Activated effector memory CD4-positive, alpha-beta T cell treated with anti-CD3 and anti-CD28 coated beads, Interleukin-2, amount 50 U/mL, for 16 hours (primary cell): Measurements from ENCODE around the gene ACOT13.
"Not testable (repeated sequence)": the region's sequence is repeated elsewhere in the genome, so short reads cannot be mapped to it uniquely, and the experiment has no call there.

Experiments used
- DNase-seq: peaks from one replicate; pipeline ENCODE4 v3.0.0-alpha.2; 2020

The ACOT13 gene

DNA sequence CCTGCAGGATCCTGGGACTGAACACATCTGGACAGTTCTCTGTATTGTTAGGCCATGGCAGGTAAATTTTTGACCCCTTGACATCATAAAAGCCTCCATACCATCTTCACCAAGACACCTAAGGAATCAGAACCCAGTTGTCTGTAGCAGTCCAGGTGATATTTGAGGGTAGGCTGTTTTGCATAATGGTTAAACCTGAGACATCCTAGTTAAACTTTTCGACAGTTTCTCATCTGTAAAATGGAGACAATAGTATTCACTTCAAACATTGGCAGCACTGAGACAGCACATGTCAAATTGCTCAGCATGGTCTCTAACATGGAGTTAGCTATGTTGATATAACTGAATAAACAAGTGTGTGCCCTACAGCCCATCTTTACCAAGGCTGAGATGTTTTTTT, 27.3 kb downstream of the ACOT13 start:
- DNase-seq: no peak

DNA sequence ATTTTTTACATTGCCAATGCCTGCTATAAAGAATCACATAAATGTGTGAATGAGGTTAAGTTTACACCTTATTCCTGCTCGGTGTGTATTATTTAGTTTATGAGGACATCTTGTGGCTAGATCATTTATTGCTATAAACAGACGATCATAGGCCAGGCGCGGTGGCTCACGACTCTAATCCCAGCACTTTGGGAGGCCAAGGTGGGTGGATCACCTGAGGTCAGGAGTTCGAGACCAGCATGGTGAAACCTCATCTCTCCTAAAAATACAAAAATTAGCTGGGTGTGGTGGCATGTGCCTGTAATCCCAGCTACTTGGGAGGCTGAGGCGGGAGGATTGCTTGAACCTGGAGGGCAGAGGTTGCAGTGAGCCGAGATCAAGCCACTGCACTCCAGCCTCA, 28.8 kb downstream of the ACOT13 start:
- DNase-seq: peak; percentile 74

DNA sequence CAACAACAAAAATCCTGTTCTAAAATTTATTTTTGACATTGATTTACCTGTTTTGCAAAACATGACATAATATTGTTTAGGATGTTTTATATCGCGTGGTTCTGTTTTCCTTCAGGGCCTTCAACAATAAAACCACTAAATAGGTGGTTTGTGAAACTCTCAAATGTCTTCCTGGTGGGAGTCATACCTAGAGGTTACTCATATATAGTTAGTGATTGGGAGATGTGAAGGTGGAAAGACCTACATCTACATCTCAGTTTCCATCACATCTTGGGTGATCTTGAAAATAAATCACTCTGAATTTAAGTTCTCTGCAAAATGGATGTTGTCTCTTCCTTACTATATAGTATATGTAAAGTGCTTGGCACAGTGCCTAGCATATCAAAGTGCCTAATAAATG, 29.2 kb downstream of the ACOT13 start:
- DNase-seq: no peak

DNA sequence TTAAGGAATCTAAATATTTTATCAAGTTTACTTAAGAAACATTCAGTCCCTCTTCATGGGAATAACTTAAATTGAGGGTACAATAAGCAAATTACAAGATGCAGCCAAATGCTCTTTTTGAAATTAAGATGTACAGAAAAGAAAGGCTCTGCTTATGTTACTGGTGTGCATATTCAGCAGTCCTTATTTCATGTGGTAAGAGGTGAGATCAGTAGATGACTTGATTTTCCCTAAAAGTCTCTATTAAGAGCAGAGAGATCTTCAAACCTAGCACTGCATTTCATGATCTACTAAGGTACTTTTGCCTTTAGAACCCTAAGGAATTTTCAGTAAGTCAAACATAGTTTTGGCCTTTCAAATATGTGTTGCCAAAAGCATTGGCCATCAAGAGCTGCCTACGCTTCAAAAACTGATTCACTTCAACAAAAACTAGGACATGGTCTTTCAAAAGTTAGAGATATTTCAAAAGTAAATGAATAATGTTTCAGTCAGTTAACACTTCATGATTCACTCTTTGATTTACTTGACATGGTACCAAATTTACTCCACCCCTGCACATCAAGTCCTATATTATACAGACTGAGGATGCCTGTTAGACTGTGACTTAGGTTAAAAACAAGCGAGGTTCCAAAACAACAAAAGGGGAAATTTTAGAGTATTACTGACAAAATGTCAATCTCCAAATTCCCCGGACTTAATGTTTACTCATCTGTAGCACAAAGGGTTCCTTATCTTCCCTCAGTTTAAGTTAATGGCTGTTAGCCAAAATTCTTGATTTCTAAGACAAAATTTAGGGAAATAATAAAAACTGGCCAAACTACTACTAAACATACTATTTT, 32.9 kb downstream of the ACOT13 start:
- DNase-seq: no peak

DNA sequence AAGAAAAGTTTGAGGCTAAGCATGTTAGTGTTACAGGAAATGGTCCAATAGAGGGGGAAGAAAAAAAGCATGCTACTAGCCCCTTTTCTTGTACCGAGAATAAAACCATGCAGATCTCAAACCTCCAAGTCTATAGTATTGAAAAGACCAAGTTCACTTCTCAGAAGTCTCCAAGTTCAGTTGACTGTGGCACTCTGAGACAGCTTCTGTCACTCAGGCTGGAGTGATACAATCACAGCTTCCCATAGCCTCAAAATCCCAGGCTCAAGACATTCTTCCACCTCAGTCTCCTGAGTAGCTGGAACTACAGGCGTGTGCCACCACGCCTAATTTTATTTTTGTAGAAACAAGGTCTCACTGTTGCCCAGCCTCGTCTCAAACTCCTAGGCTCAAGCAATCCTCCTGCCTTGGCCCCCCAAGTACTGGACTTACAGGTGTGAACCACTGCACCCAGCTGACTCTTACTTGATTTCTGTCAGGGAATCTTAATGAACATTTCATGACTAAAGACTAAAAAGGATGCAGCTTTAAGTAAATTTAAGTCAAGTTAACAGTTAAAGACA, 35.9 kb downstream of the ACOT13 start:
- no peak for DNase-seq

DNA sequence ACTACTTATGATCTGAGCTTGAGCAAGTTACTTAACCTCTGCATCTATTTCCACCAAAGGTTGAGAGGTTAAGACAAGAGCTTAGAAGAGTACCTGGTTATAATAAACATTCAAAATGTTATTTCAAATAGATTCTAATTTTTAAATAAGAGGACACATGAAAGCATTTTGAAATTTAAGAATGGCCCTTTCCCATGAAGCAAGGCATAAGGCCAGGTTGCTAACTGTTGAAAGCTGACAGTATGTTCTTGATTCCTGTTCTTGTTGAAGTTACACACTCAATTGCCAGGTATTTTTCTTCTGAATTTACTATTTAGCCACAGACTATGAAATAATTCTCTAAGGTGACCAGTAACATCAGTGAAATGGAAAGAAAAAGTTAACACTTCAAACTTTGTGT, 37.6 kb downstream of the ACOT13 start:
- no peak for DNase-seq

DNA sequence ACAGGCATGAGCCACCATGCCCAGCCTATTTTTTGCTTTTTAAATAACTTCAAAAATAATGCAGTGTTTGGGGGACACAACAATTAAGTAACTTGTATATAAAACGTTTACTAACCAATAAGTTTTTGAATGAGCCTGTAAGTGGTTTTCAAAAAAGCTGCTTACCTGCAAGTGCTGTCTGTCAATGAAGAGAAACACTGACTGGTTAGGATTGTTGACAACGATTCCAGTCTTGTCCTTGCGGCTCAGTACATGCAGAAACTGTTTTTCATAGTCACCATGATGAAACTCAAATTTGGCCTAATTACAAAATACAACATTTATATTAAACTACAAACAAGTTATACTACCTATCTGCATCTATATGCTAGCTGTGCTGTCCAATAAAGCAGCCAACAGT, 41.7 kb downstream of the ACOT13 start:
- no peak for DNase-seq

DNA sequence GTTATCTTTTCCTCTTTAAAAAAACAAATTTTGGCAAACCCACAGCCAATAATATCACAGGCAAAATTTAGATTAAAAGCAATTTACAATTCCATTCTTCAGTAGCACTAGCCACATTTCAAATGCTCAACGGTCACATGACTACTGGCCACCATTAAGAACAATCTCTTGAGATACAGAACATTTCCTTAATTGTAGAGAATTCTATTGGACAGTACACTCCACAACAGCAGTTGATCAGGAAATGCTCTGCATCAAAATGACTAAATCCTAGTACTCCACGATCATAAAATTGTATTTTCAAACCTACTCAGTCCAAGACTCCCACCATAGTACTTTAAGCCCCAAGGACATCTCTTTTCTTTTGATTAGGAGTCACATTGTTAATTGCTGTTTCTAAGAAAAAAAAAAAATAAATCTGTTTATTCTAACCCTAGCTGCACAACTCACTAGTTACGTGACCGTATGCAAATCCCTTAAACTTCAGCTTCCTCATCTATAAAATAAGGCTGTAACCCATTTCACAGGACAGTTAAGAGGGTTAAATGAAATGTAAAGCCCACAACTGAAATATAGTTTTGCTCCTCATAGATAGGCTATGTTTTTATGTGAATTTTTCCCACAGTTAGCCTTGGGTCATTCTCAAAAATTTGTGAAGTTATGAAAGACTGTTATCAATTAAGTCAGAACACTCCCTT, 42.3 kb downstream of the ACOT13 start:
- DNase-seq: no peak

DNA sequence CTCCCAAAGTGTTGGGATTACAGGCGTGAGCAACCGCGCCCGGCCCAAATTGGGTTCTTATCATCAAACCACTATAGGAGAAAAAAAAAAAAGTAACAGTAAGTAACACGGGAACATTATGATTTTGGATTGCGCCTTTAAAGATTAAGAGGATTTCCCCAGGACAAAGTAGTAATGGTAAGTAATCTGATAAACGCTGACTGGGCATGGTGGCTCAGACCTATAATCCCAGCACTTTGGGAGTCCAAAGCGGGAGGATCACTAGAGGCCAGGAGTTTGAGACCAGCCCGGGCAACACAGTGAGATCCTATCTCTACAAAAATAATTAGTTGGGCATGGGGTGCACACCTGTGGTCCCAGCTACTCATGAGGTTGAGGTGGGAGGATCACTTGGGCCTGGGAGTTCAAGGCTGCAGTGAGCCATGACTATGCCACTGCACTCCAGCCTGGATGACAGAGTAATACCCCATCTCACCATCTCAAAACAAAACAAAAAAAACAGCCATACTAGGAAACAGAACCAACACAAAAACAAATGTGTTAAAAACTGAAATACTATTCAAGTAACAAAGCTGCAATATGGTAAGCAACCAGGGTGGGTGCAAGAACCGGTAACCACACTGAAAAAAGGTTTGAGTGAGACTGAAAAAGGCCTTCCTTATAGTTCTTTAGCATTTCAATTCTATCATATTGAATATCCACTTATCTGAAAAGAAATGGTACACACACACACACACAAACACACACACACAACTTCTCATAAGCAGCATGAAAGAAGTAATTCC, 43.8 kb downstream of the ACOT13 start:
- no peak for DNase-seq

DNA sequence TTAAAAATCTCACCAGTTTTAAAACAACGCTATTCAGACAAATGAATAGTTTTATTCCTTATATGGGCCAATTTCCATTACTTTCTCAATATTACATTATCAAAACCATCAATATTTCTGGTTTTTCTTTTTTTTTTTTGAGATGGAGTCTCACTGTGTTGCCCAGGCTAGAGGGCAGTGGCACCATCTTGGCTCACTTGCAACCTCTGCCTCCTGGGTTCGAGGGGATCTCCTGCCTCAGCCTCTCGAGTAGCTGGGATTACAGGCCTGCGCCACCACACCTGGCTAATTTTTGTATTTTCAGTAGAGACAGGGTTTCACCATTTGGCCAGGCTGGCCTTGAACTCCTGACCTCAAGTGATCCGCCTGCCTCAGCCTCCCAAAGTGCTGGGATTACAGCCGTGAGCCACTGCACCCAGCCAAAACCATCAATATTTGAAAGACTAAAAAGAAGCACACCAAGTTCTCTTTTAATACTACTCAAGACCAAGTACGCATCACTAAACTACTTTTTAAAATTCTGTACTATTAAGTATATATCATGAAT, 49.8 kb downstream of the ACOT13 start:
- DNase-seq: not testable (repeated sequence)

DNA sequence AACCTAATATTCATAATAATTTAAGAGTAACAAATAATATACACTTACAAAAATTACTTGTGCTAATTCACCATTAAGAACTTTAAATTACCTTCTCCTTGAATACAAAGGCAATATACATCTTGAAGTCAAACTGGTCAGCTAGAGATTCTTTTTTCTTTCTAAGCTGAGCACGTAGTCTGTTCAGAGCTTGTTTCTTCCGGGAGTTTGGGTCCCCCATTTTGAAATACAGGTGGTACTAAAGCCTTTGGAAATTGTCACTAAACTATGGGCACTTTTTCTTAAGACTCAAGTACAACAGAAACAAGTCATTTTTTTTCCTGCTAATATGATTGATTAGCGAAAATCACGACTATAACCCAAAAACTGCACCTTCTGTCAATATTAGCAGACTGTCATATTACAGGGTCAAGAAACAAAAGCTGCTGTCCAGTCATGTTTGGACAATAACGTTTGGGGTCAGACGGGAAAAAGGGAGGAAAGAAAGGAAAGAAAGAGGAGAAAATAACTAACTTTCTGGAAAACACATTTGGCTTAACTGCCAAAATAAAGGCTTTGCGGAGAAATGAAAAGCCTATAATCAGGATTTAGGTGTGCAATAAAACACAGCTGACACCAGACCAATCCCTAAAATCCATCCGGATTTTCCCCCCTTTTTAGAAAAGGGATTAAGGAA, 51.7 kb downstream of the ACOT13 start:
- DNase-seq: no peak

DNA sequence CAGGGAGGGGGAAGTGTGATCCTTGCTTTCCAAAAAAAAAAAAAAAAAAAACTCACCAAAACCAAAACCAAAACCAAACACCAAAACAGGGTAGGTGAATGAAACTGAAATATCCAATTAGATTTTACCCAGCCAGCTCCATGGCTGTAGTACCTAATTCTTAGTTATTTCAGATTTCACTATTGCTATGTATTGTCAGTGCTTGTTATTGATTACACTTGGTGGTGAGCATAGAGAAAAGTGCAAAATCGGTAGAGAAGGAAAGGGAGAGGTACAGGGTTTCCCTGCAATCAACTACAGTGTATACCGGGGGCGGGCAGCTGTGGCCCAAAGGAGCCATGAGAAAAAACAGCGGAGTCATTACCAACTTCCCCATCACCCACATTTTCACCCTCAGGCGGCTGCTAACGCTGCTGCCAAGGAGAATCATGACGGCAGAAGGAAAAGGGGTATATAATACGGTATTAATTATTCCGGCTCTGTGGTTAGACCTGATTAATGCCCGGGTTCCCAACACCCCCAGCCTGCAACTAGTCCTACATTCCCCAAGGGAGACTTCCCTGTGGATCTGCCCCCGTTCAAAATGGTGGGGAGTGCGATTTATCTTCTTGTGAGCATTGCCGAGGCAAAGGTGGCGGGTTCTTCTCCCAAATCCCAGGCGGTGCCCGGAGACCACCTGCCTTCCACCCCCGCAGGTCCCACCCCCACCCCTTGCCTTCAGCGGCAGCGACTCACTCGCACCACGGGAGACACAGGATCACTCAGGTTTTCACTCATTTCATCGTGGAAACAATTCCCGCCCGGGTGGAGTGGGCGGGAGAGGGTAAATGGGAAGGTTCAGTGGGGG, 52.5 kb downstream of the ACOT13 start, which contains the start of gene C6orf62:
C6orf62 (minus strand) TSS at position 30 of the 847 bp plus-strand sequence. CDS start 486 bp downstream, outside the sequence.
- DNase-seq: peak; percentile 84

DNA sequence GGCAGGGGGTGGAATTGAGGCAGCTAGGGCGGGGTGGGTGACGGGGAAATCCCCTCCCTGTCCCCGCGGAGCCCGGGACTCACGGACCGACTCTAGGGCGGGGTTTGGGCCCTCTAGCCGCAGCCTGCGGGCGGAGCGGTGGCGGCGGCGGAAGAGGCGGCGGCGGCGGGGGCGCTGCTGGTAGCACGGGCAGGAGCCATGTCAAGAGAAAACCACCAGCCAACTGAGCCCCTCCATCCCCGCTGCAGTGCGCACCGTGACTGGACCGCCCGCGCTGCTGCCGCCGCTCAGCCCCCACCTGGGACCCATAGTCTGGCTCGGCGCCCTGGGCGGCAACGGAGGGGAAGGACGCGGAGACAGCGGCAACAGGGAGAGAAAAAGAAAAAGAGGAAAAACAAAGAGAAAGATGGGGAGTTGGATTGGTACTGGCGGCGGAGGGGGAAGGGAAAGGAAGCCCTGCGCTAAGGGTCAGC, 53.3 kb downstream of the ACOT13 start:
- peak; percentile 93 for DNase-seq

DNA sequence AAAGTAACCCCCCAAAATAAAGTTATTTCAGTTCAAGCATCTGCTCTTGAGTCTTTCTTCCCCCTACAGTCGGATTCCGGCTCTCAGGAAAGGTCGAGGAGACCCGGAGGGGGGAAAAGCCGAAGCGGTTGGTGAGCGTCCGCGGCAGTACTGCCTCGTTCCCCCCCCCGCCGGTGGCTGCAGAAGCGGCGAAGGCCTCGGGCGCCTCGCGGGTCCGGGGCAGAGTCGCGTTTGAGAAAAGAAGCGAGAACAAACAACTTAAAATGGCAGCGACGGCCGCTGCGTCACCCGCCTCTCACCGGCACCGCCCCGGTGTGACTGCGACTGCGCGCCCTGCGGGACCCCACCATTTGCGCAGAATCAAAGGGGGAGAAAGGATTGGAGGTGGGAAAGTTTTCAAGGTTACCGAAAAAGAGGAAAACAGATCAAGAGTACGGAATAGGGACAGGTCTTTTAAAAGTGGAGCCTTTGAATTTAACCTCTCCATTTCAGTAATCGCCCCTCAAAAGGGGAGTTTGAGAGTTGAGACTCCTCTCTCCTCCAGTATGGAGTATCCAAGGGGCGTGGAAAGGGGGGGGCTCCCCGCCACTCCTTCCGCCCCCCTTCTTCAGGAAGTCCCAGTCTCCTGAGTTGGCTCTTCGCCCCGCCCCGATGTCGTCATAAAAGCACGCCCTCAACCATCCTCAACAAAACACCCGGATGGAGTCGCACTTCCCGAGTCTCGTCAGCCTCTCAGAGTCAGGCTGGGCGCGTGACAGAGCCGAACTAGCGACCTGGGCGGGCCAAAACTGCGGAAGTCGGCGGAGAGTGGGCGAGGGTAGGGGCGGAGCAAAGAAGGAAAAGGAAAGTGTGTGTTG, 54.0 kb downstream of the ACOT13 start:
- DNase-seq: peak; percentile 100

DNA sequence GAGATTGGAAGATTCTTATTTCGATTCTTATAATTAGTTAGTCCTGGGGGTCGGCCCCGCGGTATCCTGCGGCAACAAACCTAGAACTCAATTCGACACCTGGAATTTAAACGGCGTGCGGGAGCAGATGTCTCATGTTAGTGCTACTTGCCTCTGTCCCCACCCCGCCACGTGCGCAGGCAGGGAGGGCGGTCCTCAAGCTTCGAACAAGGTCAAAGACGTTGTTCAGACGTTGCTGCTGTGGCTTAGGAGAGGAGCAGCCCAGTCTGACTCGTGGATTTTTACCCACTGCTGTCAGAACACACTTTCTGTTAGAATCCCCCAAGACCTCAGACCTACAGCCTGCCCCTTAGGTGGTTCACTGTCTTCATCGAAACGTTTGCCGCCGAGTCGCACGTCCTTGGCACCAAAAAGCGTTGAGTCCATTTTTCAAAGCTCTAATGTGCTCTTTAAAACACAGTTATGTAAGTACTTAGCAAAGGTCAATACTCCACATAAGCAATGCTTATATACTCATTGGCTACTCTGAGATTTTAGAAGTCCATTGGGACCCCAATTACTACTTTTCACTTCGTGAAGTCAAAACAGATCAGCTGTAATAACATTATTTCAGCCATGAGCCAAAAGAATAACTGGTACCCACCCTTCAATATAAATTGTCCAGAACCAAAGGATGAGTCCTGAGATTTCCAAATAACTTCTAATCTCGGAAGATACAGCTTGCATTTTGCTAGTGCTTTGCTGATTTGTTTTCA, 54.8 kb downstream of the ACOT13 start:
- no peak for DNase-seq

DNA sequence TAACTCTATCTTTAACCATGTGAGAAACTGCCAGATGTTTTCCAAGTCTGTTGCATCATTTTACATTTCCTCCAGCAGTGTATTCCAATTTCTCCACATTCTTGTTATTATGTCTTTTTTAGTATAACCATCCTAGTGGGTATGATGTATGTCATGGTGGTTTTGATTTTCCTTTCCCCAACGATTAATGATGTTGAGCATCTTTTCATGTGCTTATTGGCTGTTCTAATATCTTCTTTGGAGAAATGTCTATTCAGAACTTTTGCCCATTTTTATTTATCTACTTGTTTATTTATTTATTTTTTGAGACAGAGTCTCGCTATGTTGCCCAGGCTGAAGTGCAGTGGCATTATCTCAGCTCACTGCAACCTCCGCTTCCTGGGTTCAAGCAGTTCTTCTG, 56.4 kb downstream of the ACOT13 start:
- no peak for DNase-seq

DNA sequence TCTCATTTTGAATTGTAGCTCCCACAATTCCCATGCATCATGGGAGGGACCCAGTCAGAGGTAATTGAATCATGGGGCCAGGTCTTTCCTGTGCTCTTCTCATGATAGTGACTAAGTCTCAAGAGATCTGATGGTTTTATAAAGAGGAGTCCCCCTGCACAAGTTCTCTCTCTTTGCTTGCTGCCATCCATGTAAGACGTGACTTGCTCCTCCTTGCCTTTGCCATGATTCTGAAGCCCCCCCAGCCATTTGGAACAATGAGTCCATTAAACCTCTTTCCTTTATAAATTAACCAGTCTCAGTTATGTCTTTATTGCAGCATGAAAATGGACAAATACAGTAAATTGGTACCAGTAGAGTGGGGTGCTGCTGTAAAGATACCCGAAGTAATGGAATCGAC, 63.8 kb downstream of the ACOT13 start:
- not testable (repeated sequence) for DNase-seq

DNA sequence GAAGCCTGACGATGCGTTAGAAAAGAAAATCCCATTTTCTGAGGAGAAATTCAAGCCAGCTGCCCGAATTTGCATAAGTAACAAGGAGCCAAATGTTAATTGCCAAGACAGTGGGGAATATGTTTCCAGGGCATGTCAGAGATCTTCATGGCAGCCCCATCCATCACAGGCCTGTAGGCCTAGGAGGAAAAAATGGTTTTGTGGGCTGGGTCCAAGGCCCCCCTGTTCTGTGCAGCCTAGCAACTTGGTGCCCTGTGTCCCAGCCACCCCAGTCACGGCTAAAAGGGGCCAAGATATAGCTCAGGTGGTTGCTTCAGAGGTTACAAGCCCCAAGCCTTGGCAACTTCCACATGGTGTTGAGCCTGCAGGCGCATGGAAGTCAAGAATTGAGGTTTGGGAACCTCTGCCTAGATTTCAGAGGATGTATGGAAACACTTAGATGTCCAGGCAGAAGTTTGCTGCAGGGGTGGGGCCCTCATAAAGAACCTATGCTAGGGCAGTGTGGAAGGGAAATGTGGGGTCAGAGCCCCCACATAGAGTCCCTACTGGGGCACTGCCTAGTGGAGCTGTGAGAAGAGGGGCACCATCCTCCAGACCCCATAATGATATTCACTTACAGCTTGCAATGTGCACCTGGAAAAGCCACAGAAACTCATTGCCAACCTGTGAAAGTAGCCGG, 64.7 kb downstream of the ACOT13 start:
- DNase-seq: not testable (repeated sequence)

DNA sequence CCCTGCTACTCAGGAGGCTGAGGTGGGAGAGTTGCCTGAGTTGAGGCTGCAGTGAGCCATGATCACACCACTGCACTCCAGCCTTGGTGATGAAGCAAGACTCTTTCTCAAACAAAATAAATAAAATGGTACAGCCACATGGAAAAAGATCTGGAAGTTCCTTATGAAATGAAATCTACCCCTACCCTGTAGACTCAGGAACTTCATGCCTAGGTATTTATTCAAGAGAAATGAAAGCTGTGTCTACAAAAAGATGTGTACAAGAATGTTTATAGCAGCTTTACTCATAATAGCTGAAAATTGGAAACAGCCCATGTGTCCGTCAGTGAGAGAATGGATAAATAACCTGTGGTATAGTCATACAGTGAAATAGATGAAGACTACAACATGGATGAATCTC, 67.3 kb downstream of the ACOT13 start:
- no peak for DNase-seq
